GM19395 (cell line): ENCODE measurements around the gene NEK2.
"Not testable (repeated sequence)": the region's sequence is repeated elsewhere in the genome, so short reads cannot be mapped to it uniquely, and the experiment has no call there.

Experiments
- ATAC-seq: cut with Tn5 transposase; IDR thresholded peaks from one replicate; pipeline ENCODE4 v1.9.1; 2021; ENCODE audit warnings: mild to moderate bottlenecking, moderate library complexity; ENCODE audit not compliant: unreplicated experiment

The NEK2 gene

GRCh38 chr1:211652371-211652770, 23.1 kb downstream of the NEK2 start:
- no peak for ATAC-seq

GRCh38 chr1:211650904-211651303, 24.5 kb downstream of the NEK2 start:
- ATAC-seq = no peak

DNA sequence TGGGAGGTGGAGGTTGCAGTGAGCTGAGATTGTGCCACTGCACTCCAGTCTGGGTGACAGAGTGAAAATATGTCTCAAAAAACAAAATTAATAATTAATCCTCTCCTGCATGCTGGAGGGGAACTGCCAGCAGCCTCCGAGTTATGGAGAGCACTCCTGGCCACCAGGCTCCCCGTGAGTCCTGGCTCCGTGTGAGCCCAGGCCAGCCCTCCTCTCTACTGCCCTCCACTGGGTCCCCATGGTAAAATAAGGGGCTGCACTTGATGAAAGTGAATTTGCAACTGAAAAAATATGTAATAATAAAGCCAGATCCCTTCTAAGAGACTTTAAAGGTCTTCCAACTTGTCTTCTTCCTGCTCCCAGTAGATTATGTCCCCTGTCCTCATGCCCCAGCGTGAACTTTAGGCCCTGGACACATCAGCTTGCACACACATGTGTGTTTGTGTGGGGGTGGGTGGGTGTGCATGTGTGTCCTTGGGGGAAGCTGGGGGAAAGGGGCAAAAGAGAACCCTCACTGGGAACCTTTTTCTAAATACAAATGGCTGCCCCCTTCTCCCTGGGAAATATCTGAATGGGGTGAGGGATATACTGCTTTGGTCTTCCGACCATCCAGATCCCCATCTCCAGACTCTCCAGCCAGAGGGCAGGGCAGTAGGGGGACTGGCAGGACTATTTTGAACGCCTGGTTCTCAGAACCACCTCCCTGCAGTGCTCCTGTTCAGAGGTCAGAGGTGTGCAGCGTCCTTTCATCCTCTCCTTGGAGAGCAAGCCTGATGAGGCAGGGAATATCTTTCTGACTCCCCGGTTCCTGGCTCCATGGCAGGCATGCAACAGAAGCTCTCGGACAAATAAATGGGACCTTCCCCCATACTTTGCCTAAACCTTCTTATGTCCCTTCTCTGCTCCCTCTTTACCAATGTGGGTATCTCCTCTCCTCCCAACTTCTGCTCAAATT, 26.2 kb downstream of the NEK2 start:
- ATAC-seq = no peak

GRCh38 chr1:211648336-211648735, 27.1 kb downstream of the NEK2 start:
- ATAC-seq = no peak

GRCh38 chr1:211647711-211648121, 27.7 kb downstream of the NEK2 start:
- ATAC-seq = no peak

GRCh38 chr1:211646566-211646965, 28.9 kb downstream of the NEK2 start:
- no peak for ATAC-seq

GRCh38 chr1:211645601-211646000, 29.8 kb downstream of the NEK2 start:
- ATAC-seq = not testable (repeated sequence)

DNA sequence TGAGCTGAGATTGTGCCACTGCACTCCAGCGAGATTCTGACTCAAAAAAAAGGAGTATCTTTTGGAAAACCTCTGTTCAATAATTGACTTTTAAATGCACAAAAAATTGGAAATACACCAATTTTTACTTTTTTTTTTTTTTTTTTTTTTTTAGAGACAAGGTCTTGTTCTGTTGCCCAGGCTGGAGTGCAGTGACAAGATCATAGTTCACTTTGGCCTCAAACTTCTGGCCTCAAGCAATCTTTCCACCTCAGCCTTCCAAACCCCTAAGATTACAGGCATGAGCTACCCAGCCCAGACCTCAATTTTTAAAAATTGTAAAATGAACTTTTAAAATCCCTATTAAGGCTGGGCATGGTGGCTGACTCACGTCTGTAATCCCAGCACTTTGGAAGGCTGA, 30.8 kb downstream of the NEK2 start:
- ATAC-seq = no peak

- no peak for ATAC-seq
These were observed 31.9 kb downstream of the NEK2 start for GRCh38 chr1:211643324-211644212.

- no peak for ATAC-seq
These were observed 32.6 kb downstream of the NEK2 start for GRCh38 chr1:211642870-211643269.

DNA sequence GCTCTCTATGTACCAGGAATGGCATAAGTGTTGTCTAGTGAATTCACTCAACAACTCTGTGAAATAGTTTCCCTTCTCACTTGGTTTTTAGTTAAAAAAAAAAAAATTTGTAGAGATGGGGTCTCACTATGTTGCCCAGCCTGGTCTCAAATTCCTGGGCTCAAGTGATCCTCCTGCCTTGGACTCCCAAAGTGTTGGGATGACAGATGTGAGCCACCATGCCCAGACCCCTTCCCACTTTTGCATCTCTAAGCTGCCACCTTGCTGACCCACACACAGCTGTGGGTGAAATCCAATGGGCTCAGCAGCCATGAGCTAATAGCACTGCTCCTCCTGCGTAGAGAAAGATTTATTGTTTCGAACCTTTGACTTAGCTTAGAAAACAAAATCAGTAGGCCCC, 33.5 kb downstream of the NEK2 start:
- ATAC-seq = no peak

DNA sequence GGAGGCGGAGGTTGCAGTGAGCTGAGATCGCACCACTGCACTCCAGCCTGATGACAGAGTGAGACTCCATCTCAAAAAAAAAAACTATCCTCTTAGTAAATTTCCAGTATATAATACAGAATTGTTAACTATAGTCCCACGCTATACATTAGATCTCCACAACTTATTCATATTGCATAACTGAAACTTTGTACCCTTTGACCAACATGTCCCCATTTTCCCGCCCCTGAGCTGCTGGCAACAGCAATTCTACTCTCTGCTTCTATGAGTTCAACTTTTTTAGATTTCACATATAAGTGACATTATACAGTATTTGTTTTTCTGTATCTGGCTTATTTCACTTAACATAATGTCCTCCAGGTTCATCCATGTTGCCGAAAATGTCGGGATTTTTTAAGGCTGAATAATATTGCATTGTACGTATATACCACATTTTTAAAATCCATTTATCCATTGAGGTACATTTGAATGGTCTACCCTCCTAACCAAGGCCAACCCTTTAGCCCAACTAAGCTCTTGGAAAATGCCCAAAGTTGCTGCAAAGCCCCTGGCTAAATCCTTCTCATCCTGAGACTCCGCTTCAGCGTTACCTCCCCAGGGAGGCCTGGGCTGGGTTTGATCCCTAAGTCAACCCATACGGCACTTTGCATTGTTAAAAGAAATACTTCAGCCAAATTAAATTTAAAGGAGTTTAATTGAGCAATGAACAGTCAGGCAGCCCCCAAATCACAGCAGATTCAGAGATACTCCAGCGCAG, 34.2 kb downstream of the NEK2 start:
- no peak for ATAC-seq

- no peak for ATAC-seq
These were observed 35.2 kb downstream of the NEK2 start for GRCh38 chr1:211640301-211640630.

DNA sequence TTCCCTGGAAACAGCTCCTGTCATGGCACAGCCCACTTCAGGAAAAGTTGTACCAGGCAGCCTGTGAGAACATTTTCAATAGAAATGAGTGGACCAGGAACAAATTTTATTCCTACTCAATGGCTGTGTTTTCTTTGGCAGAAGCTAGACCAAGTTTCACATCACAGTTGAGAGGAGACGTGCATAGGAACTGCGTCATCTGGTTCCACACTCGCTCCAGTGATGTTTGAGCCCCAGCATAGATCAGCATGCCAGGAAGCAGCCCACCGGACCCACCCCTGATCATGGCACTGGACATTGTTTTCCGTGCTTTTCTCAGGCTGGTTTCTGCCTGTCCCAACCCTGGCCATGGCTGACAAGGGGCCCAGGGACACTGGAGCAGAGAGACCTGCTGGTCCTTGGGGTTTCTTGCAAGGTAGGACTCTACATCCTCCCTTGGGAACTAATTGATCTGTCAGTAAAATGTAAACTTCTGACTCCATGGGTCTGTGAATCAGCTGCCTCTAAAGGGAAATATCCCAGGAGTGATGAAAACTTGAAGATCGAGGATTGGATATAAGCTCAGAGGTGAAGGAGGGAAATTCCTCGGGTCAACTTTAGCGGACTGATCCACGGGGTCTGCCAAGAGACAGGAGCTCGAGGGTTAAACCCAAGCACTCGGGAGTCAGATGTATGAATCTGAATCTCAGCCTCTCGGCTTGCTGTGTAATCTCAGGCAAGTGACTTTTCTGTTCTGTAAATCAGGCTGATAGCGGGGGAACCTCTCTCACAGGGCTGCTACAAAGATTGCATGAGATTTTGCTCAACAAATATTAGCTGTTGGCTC, 35.7 kb downstream of the NEK2 start:
- ATAC-seq = no peak

- ATAC-seq = no peak
These were observed 36.7 kb downstream of the NEK2 start for GRCh38 chr1:211638689-211639101.

- no peak for ATAC-seq
These were observed 37.2 kb downstream of the NEK2 start for GRCh38 chr1:211638246-211638645.

- no peak for ATAC-seq
These were observed 38.4 kb downstream of the NEK2 start for GRCh38 chr1:211637066-211637465.

DNA sequence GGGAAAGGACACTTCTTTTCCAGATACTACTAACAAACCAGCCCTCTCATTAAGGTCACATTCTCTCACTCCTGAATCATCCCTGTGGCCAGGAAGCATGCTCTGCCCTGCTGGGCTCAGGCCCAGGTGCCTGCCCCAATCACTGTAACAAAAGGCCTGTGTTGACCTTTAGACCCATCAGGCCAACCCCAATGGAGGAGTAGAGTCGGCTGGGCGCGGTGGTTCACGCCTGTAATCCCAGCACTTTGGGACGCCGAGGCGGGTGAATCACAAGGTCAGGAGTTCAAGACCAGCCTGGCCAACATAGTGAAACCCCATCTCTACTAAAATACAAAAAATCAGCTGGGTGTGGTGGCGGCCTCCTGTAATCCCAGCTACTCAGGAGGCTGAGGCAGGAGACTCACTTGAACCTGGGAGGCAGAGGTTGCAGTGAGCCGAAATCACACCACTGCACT, 38.8 kb downstream of the NEK2 start:
- not testable (repeated sequence) for ATAC-seq

GRCh38 chr1:211635597-211636205, 39.7 kb downstream of the NEK2 start:
- no peak for ATAC-seq

DNA sequence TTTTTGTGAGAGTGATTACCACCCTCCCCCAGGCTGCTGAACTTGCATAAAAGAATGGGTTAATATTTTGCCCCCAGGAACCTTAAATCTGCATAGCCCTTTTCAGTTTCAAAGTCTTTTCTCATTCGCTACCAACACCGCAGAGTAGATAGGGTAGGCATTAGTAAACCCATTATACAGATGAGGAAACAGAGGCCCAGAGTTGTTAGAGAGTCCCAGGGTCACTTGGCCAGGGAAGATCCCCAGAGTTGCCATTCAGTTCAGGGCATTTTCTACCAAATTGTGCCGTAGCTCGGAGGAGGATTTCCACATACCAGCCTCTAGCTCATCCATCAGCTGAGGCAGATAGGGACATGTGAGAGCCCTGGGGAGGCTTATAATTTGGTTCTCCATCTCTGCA, 40.5 kb downstream of the NEK2 start:
- no peak for ATAC-seq
